HG03439 (cell line): Measurements from ENCODE around the gene MAN1B1.
"Not testable (repeated sequence)": the region's sequence is repeated elsewhere in the genome, so short reads cannot be mapped to it uniquely, and the experiment has no call there.

Experiments
- ATAC-seq: cut with Tn5 transposase; IDR thresholded peaks from one replicate; pipeline ENCODE4 v1.9.1; 2021; ENCODE audit warnings: mild to moderate bottlenecking, moderate library complexity; ENCODE audit not compliant: unreplicated experiment

The MAN1B1 gene

GRCh38 chr9:137126786-137127185 lies 40.0 kb downstream of the MAN1B1 start:
- no peak for ATAC-seq

GRCh38 chr9:137127301-137128157 lies 40.7 kb downstream of the MAN1B1 start:
- ATAC-seq = no peak

GRCh38 chr9:137128158-137128861 lies 41.5 kb downstream of the MAN1B1 start:
- no peak for ATAC-seq

- ATAC-seq = peak; percentile 16
Observed at GRCh38 chr9:137128862-137129455, 42.2 kb downstream of the MAN1B1 start.

GRCh38 chr9:137129456-137130175 lies 42.8 kb downstream of the MAN1B1 start:
- peak; percentile 72 for ATAC-seq

- ATAC-seq = peak; percentile 18
Observed at GRCh38 chr9:137130176-137130755, 43.5 kb downstream of the MAN1B1 start.

GRCh38 chr9:137134191-137134590 lies 47.4 kb downstream of the MAN1B1 start:
- ATAC-seq = no peak

GRCh38 chr9:137135154-137135553 lies 48.4 kb downstream of the MAN1B1 start:
- not testable (repeated sequence) for ATAC-seq

- ATAC-seq = no peak
Observed at GRCh38 chr9:137136261-137136880, 49.6 kb downstream of the MAN1B1 start.

GRCh38 chr9:137136881-137137607 lies 50.3 kb downstream of the MAN1B1 start:
- no peak for ATAC-seq

- no peak for ATAC-seq
Observed at GRCh38 chr9:137138058-137138721, 51.4 kb downstream of the MAN1B1 start.

- no peak for ATAC-seq
Observed at GRCh38 chr9:137138722-137139467, 52.1 kb downstream of the MAN1B1 start, which contains the start of gene GRIN1. TSS of gene GRIN1 (plus strand) at chr9:137139154. CDS start at chr9:137139487, 333 bp downstream.

GRCh38 chr9:137139468-137140150 lies 52.8 kb downstream of the MAN1B1 start:
- no peak for ATAC-seq

- no peak for ATAC-seq
Observed at GRCh38 chr9:137140151-137141012, 53.6 kb downstream of the MAN1B1 start.

GRCh38 chr9:137141050-137141810 lies 54.4 kb downstream of the MAN1B1 start:
- no peak for ATAC-seq
